ENCODE results near the gene ACER3.

ACER3 gene

DNA sequence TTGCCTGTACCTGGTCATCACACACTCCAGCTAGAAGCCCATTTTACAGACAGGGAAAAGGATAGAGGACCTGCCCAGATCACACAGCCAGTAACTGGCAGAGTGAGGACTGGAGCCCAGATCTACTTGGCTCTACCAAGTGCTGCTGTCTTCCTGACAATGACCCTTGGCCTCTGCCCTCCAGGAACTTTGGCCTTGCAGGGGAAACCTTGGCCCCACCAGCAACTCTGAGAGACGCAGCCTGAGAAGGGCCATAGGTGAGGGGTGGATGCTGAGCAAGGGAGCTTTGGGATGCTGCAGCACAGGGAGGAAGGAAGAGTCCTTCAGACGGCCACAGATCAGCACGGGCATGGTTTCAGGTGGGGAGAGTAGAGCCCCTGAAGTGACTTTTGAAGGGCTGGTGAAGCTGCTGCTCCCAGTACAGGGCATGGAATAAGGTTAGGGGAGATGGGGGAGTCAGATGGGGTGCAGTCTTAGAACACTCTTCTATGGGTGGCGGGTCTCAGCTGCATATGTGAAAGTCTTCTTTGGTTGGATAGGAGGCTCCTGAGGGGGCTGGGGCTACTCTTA is 204.0 kb downstream of the ACER3 start:
- no peak for DNase-seq

DNA sequence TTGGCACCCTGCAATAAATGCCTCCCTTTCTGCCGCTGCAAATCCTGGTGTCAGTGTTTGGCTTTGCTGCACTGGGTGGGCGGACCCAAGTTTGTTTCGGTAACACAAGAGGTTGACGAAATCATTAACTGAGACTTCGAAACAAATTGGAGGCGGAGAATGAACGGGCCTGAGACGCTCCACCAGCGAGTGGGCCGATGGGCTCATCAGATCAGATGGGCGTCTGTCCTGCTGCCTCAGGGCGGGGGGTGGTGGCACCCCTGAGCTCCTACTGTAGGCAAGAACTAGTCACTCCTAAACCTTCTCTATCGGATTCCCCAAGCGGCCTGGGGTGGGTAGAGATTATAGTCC is 205.1 kb downstream of the ACER3 start:
- no peak for DNase-seq

DNA sequence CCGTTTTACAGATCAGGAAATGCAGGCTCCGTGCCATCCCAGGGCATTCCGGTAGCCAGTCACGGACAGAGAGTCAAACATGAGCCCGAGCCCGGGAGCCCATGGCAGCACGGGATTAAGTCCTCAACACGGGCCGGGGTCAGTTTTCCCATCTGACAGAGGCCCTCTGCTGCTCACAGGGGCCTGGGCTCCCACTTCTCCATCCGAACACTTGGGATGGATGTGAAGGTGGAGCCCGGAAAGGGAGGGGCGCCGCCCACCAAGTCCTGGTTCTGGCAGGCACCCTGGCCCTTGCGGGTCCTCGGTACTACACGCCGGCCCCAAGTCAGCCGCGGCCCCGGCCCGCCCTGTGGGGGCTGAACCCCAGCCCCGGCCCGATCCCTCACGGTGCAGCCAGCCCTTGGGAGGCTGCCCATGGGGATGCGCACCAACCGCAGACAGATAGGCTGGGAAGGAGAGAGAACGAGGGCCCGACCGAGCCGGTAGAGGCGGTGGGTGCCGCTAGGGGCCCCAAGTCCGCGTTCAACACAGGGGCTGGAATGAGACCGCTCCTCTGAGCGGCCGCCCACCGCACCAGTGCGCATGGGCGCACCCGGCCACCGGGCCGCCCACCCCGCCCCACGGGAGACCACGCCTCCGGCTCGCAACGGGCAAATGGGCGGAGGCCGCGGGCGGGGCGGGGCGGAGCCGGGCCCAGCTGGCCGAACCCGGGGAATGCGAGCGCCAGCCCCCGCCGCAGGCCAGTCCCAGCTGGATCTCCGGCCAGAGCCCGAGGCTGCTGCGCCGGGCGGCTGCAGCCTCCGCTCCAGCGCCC is 205.7 kb downstream of the ACER3 start, which contains the start of gene CAPN5:
Gene CAPN5 (plus strand): TSS at position 743 of the 814 bp plus-strand sequence. CDS start 17,916 bp downstream, outside the sequence.
- DNase-seq, result peak; percentile 74

DNA sequence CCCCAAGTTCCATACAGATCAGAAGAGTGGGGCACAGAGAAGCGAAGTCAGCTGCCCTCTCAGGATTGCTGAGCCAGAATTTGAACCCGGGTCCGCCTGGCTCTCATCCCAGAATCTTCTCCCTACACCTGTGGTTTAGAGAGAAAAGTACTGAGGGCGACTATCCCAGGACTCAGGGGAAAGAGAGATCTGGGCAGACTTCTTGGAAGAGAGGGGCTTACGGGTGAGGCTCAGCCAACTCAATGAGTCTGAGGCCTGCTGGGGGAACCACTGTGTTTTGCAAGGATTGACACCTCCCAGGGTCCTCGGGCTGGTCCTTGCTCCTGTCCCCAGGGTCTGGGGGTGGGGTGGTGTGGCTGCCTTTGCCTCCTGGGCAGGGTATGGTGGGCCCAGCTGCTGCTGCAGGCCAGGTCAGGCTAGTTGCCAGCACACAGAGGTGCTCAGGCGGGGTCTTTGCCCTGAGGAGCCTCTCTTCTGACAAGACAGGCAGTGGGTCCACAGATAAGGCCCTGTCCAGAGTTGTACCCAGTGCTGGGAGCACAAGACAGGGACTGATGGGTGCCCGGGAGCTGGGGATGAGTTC is 207.2 kb downstream of the ACER3 start:
- no peak for DNase-seq

DNA sequence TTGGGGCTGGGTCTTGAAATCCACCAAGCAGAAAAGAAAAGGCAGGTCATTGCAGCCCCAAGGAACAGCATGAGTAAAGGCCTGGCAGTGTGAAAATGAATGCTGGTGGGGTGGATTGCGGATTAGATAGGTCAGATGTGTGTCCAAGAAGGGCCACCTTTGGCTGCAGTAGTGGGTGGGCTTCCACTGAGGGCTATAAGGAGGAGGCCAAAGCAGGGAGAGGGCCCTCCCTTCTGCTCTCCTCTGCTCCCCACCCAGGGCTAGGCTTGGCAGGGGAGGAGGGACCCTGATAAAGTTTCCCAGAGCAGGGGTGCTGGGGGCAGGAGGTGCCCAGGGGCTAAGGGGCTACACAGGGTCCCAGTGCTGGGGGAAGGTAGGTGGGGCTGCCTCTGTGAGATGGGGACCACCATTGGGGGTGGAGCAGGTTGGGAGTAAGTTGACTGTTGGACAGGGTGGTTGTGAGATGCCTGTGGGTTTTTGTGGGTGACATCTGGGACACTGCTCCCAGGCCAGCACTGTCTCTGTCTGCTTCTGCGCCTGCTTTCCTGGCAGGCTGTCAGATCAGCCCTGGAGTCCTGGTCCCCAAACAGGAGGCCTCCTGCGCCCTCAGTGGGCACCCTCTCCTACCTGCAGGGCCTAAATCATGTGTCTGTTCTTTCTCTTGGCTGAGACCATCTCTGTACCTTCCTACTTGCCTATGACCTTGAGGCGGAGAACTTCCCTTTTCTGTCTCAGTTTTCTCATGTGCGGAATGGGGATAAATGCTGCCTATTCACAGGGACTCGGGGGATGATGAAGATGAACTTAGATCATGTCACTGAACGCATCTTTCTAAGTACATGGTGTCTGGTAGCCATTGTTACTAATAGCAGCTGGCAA is 208.0 kb downstream of the ACER3 start:
- DNase-seq, result no peak

DNA sequence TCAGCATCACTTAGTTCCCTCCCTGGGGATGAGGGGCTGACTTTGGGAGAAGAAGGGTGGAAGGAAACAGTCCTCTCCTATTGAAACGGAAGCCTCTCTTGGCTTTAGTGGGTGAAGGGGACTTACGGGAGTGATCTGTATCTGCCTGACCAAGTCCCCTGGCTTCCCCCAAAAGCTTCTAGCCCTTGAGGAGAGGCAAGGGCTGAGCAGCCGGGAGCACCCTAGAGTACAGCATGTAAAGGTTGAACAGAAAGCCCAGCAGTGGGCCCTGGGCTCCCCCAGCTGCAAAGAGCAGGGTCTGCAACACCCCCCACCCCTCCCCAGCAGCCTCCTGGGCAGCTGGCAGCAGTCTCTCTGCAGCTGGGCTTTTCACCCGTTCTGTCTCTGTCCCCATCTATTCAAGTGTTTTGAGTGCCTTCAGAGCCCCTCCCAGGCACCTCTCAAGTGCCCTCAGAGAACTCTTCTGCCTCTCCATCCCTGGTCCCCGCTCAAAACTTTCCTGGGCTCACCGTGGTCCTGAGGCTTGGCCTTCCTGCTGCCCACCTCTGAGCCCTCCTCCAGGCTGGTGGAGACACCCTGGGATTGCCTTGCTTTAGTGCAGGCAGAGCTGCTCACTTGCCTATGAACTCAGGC is 208.7 kb downstream of the ACER3 start:
- DNase-seq, result no peak

DNA sequence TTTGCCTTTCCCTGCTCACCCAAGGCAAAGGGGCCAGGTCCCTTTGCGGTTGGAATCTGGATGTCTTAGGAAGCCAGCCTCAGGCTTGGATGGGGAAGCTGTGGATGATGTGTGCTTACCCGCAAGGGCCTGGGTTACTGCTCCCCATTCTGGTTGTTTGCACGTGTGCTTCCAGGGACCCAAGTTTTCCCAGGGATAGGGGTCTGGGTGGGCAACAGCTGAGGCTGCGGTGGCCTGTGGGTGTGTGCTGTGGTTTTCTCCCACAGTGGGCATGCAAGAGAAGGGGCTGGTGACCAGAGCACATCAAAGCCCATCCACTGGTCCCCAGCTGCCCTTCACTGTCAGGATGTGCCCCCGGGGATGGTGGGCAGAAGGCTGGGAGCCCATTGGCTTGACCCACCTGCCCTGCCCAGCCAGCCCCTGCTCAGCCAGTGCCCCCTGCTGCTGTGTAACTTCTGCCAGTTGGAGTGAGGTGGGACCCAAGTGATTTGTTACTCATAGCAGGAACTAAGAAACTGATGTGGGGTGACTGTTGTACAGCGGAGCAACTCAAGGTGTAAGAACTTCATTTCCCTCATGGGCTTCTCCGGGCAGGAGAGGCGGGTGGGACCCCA is 209.4 kb downstream of the ACER3 start:
- no peak for DNase-seq

DNA sequence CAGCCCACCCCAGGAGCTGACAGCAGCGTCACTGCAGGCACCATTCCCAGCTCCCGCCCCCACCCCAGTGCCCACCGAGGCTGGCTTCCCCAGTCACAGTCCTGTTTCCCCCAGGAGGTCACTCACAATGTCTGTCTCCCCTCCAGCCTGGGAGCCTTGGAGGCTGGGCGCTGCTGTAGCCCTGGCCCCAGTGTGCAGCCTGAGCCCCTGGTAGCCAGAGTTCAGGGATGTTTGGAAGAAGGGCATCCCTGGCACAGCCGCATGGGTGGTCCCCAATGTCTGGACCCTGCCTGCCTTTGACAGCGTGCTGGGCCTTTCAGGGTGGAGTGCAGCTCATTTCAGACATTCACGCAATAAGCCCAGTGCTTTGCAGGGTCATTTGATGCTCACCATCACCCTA is 210.4 kb downstream of the ACER3 start:
- DNase-seq, result no peak

DNA sequence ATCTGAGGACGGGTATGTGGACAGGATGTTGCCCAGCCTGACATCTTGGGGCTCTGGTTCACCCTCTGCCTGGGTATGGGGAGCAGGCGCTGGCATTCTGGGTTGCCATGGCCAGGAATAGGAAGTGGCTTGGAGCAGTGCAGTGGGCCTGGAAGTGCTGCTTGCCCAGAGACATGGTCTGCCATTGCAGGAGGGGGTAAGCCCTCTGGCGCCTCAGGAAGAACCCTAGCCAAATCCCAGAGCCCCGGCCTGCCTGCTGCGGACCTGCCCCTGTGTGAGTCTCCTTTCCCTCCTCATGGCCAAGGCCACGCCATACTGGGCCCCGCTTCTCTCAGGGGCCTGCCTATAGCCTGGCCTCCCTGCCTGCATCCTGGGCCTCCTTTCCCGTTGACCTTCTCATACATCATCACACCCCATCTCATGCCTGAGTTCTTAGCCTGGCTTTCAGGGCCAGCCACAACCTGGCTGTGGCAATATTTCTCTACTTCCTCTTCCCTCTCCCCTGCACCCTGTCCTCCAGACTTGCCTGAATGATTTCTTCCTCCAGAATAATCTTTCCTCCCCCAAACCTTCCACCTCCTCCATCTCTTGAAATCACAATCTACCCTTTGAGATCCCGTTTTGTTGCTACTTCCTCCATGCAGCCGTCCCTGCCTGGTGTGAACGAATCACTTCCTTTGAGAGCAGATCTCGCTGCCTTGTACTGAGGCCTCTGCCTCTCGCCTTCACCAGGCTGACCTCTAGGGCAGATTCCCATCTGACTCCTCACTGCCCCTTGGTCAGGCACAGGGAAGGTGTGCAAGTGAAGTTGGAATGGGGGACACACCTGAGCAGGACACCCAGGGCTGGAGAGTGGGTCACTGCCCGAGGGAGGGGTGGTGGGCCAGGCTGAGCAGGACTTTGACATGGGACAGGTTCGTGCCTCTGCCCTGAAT is 211.2 kb downstream of the ACER3 start:
- DNase-seq, result peak; percentile 20

DNA sequence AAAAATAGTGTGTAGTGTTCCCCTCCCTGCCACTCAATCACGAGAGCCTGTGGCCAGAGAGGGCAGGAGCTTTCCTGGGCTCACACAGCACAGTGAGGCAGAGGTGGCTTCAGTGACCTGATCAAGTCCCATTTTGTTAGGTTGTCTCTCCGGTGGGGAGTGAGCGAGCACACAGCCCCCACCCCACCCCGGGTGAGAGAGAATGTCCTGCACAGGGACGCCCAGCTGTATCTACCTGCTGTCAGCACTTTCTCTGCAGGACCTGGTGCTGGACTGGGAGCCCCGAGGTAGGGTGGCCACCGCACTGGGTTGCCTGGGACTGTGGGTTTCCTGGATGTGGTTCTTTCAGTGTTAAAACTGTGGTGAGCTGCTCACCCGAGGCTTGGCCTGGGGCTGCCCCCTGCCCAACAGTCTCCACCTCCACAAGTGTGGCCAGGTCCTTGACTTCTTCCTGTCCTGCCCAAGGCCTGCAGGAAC is 212.2 kb downstream of the ACER3 start:
- no peak for DNase-seq

DNA sequence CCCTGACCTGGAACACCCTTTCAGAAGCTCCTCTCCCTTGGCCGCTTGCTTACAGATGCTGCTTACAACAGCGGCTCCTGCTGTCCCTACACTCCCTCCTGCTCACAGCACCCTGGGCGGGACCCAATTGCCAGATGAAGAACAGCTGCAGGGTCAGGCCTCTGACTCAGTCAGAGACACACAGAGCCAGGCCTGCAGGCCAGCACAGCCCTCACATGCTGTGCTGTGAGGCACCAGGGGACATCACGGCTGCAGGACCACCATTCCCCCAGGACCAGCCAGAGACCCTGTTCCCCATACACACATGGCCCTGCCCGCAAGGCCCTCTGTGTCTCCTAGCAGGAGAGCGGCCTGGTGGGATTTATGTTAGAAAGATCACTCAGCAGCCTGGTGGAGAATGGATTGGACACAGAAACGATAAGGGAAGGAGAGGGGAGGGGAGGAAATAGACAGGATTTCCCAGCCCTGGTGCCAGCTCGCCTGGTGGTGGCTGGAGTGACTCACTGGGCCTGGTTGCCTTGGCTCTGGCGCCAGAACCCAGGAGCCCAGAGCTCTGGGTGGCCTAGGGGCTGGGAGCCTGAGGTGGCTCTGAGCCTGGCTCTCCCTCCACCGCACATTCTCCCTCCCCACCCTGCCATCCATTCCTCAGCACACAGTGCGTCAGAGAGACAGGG is 212.7 kb downstream of the ACER3 start:
- DNase-seq, result no peak

DNA sequence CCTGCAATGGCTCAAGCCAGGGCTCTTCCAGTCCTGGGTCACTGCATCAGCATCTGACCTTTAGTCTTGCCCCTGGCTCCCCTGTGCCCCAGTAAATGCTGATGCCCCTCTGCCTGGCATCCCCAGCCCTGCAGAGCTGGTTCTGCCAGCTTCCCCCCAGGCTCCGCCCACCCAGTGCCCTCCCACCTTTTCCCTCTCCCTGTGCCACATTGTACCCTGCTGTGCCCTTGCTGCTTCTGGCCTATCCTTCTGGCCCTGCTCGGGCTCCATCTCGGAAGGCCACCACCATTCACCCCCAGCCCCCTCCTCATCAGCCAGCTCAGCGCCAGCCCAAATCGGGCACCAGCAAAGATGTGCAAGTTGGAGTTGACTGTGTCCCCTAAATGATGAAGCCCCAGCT is 213.5 kb downstream of the ACER3 start:
- DNase-seq, result no peak

DNA sequence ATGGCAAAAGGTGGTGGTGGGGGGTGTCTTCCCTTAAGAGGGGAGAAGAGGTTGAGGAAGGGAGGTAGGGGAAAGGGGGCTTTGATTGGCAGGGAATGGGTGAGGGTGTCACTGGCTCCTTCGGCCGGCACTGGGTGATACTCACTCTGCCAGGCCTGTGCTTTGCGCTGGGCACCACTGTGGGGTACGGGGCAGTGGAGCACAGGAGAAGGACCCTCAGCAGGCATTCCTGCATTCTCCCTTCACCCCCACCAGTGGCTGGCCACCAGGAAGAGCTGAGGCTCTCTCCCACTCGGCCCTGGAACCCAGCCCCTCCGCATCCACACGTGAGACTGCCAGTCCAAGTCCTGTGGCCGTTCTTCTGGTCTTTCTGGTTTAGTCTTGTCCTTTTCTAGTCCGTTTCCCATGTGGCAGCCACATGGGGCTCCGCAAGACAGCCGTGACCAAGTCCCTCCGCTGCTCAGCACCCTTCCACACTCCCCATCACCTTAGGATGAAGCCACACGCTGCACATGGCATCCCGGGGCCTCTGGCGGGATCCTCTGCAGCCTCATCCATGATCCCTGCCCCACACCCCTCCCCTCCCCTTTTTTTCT is 214.0 kb downstream of the ACER3 start:
- no peak for DNase-seq

DNA sequence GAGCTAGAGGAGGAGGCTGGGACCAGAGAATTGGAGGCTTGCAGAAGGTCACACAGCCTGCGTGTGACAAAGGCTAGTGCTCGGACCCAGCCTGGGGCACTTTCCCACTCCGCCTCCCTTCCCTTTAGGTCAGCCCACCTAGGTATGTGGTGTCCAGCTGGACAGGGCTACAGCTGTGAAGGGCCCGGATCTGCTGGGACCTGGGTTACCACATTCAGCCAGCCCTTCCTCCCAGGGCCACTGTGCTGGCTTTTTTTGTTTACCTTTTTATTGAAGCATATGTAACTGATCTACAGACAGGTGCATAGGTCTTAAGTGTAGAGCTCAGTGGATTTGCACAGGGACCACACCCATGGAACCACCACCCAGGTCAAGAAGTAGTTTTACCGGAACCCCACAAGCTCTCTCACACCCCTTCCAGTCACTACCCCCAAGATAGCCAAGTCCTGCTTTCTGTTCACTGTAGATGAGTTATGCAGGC is 214.7 kb downstream of the ACER3 start:
- no peak for DNase-seq

Data from GDM1 (cell line).